HCT116 (cell line): ENCODE measurements around the gene CDH9. TPM values are rescaled to one million over a fixed set of nuclear protein-coding genes. Genes with fewer than 3 reads are reported as not detected.

Source experiments
- ATAC-seq: fragments of 200-7000 bp; cut with Tn5 transposase; 2 replicates; pipeline ENCODE4 v1.9.1; 2020; ENCODE audit warnings: mild to moderate bottlenecking, moderate library complexity
- BruUV-seq: library from RNA; stranded (reverse); fragments of 400-500 nt; replicated peaks from 2 replicates; lab custom pipeline; 2021; lab: Mats Ljungman, UMichigan
- CTCF ChIA-PET: fragments of 300-600 bp; sonication (Branson Sonifier 250); formaldehyde crosslinking; loops from one replicate; lab custom pipeline; 2021; ENCODE audit warnings: antibody characterized with exemption; lab: Charles Lee
- POLR2A ChIA-PET: fragments of 300-600, 350-600 bp; sonication (Branson Sonifier 250); formaldehyde crosslinking; loops from one replicate; lab custom pipeline; 2021; ENCODE audit warnings: antibody characterized with exemption; lab: Charles Lee
- RAD21 ChIA-PET, 2 experiments: fragments of 300-600 bp; sonication (Branson Sonifier 250); formaldehyde crosslinking; loops; one replicate each; lab custom pipeline; 2023; ENCODE audit warnings: low total read pairs in 2 of 2; ENCODE audit not compliant: uncharacterized antibody in 2 of 2, unreplicated experiment in 2 of 2, low non-redundant PET in 1 of 2; lab: Charles Lee
- DNase-seq: peaks from one replicate; pipeline ENCODE4 v3.0.0-alpha.2; 2010; ENCODE audit warnings: low read depth, low spot score
- H2AFZ ChIP-seq: fragments of 200-600 bp; shearing (Covaris generic), sonication (generic); 2 replicates; pipeline ENCODE4 v1.6.1; 2017; ENCODE audit warnings: low read depth, mixed run types, mixed read lengths, antibody characterized with exemption, low read length; ENCODE audit not compliant: poor library complexity, severe bottlenecking
- H3K27ac ChIP-seq: 2 replicates; pipeline ENCODE4 v1.5.1; 2012; ENCODE audit warnings: low read depth, low read length
- H3K27me3 ChIP-seq: fragments of 200-600 bp; sonication (generic); 2 replicates; pipeline ENCODE4 v1.6.1; 2016; ENCODE audit warnings: mixed run types, low read length, mixed read lengths; ENCODE audit not compliant: insufficient read depth
- H3K36me3 ChIP-seq, 2 experiments: fragments of 200-500 bp in 1 of 2; fragments of 200-600 bp in 1 of 2; sonication (Bioruptor generic) in 1 of 2; sonication (generic) in 1 of 2; 2 replicates each; pipeline versions ENCODE4 v1.5.1 to v1.6.1; 2014 to 2016; ENCODE audit warnings: low read length in 2 of 2, inconsistent platforms in 1 of 2, mixed read lengths in 1 of 2, mixed run types in 1 of 2; ENCODE audit not compliant: insufficient read depth in 2 of 2, control insufficient read depth in 1 of 2
- H3K4me1 ChIP-seq, 2 experiments: fragments of 200-600 bp in 1 of 2; sonication (generic) in 1 of 2; 2 replicates each; pipeline versions ENCODE4 v1.5.1 to v1.6.1; 2012 to 2017; ENCODE audit warnings: low read length in 2 of 2, inconsistent platforms in 1 of 2, mild to moderate bottlenecking in 1 of 2, mixed read lengths in 1 of 2, mixed run types in 1 of 2, moderate library complexity in 1 of 2; ENCODE audit not compliant: insufficient read depth in 2 of 2, control insufficient read depth in 1 of 2
- H3K4me2 ChIP-seq: fragments of 200-600 bp; sonication (generic); 2 replicates; pipeline ENCODE4 v1.6.1; 2017; ENCODE audit warnings: mixed run types, low read length, mixed read lengths
- H3K4me3 ChIP-seq, 2 experiments: fragments of 200-600 bp in 1 of 2; sonication (generic) in 1 of 2; replicated peaks in 1 of 2; 2 replicates each; pipeline ENCODE4 v1.5.1; 2011 to 2016; ENCODE audit warnings: low read length in 2 of 2, control low read depth in 1 of 2, low read depth in 1 of 2, mild to moderate bottlenecking in 1 of 2, mixed read lengths in 1 of 2, mixed run types in 1 of 2
- H3K79me2 ChIP-seq: fragments of 200-600 bp; sonication (generic); 2 replicates; pipeline ENCODE4 v1.6.1; 2017; ENCODE audit warnings: mild to moderate bottlenecking, mixed run types, low read length, moderate library complexity, mixed read lengths; ENCODE audit not compliant: insufficient read depth
- H3K9ac ChIP-seq: fragments of 200-600 bp; sonication (generic); 2 replicates; pipeline ENCODE4 v1.6.1; 2016; ENCODE audit warnings: low read length, mixed read lengths
- H3K9me2 ChIP-seq: fragments of 200-600 bp; sonication (generic), shearing (Covaris generic); 2 replicates; pipeline ENCODE4 v1.6.1; 2017; ENCODE audit warnings: mixed run types, mild to moderate bottlenecking, moderate library complexity; ENCODE audit not compliant: insufficient read depth
- H3K9me3 ChIP-seq, 2 experiments: fragments of 200-500 bp in 1 of 2; fragments of 200-600 bp in 1 of 2; sonication (Bioruptor generic) in 1 of 2; sonication (generic) in 1 of 2; 2 replicates each; pipeline ENCODE4 v1.6.1; 2014 to 2017; ENCODE audit warnings: low read length in 2 of 2, mixed read lengths in 2 of 2, inconsistent platforms in 1 of 2, low read depth in 1 of 2, mild to moderate bottlenecking in 1 of 2, mixed run types in 1 of 2, moderate library complexity in 1 of 2; ENCODE audit not compliant: control insufficient read depth in 1 of 2, insufficient read depth in 1 of 2
- H4K20me1 ChIP-seq: fragments of 200-600 bp; sonication (generic), shearing (Covaris generic); 2 replicates; pipeline ENCODE4 v1.6.1; 2017; ENCODE audit warnings: mixed run types, mild to moderate bottlenecking, moderate library complexity; ENCODE audit not compliant: insufficient read depth
- CEBPB ChIP-seq: IDR thresholded peaks from 2 replicates; pipeline ENCODE4 v1.6.1; 2012; ENCODE audit warnings: low read depth
- EGR1 ChIP-seq: IDR thresholded peaks from 2 replicates; pipeline ENCODE4 v1.6.1; 2012; ENCODE audit warnings: low read depth
- EZH2 ChIP-seq: fragments of 200-600 bp; sonication (generic); IDR thresholded peaks from 2 replicates; pipeline ENCODE4 v1.6.1; 2017; ENCODE audit warnings: antibody characterized with exemption, mixed run types
- EZH2phosphoT487 ChIP-seq: fragments of 200-600 bp; IDR thresholded peaks from 2 replicates; pipeline ENCODE4 v1.6.1; 2018; ENCODE audit warnings: antibody characterized with exemption, borderline replicate concordance
- JUND ChIP-seq: IDR thresholded peaks from 2 replicates; pipeline ENCODE4 v1.6.1; 2012
- POLR2A ChIP-seq: IDR thresholded peaks from 2 replicates; pipeline ENCODE4 v1.7.0; 2011; ENCODE audit warnings: borderline replicate concordance; ENCODE audit not compliant: insufficient read depth, insufficient read length; ENCODE audit errors: extremely low read depth
- POLR2AphosphoS5 ChIP-seq: IDR thresholded peaks from 2 replicates; pipeline ENCODE4 v1.6.1; 2011; ENCODE audit warnings: mild to moderate bottlenecking, low read depth, low read length, moderate library complexity
- SRF ChIP-seq: IDR thresholded peaks from 2 replicates; pipeline ENCODE4 v1.6.1; 2012; ENCODE audit warnings: low read depth
- TCF7L2 ChIP-seq: IDR thresholded peaks from 2 replicates; pipeline ENCODE4 v1.7.0; 2011; ENCODE audit warnings: borderline replicate concordance, inconsistent platforms; ENCODE audit not compliant: insufficient read depth, insufficient read length; ENCODE audit errors: extremely low read depth
- ZFX ChIP-seq: fragments of 450-650 bp; IDR thresholded peaks from 2 replicates; pipeline ENCODE4 v1.6.1; 2017
- ZNF274 ChIP-seq: fragments of 200-500 bp; sonication (Bioruptor generic); IDR thresholded peaks from 2 replicates; pipeline ENCODE4 v1.6.1; 2014; ENCODE audit warnings: mild to moderate bottlenecking, low read depth, low read length, inconsistent platforms
- intact Hi-C: fragments of 100-400 bp; cut with micrococcal nuclease; formaldehyde crosslinking; loops from 2 replicates; pipeline ENCODE4 v1.10.0; 2022
- total RNA-seq: library from RNA; stranded (reverse); gene quantifications from one replicate; pipeline ENCODE4 v1.2.1, GENCODE V29; 2021; ENCODE audit not compliant: unreplicated experiment
- TF ChIP-seq, protein P1 (sequence below): IDR thresholded peaks from 2 replicates; pipeline ENCODE4 v1.6.1; 2012; ENCODE audit warnings: low read depth
- TF ChIP-seq, protein P2 (sequence below): IDR thresholded peaks from 2 replicates; pipeline ENCODE4 v1.6.1; 2011; ENCODE audit warnings: mild to moderate bottlenecking, low read length, moderate library complexity; ENCODE audit not compliant: insufficient replicate concordance; ENCODE audit errors: extremely low read depth

Gene CDH9
- total RNA-seq, 1 experiment from 2014 or later: not detected

DNA sequence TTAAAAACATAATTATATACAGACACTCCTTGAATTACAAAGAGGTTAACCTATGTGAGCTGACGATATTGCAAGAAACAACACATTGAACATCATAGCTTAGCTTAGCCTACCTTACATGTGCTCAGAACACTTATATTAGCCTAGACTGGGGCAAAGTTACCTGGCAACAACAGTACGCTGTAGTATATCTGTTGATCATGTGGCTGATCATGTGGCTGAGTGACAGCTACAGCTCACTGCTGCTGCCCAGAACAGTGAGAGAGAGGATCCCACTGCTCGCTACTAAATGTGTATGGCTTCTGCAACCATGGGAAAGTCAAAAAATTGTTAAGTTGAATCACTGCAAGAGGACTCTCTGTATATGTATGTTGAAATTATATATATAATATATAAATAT is 169.9 kb downstream of the CDH9 start:
- ATAC-seq (no peak), DNase-seq (no peak)
- Histone ChIP-seq H3K27ac (no peak overlapping the region), H3K4me3 (no peak overlapping the region), H3K4me2 (no peak overlapping the region), H3K4me1 (no peaks in the 10 kb centered on the region), H3K9me2 (no peaks in the 10 kb centered on the region), H3K36me3 (no peaks in the 10 kb centered on the region), H3K9me3 (peaks cover 9 to 11% of the 10 kb centered on the region in 2 experiments; a peak in 2 of 4 replicates), H4K20me1 (no peaks in the 10 kb centered on the region; the same call in 1 of the 2 replicates), H3K27me3 (no peaks in the 10 kb centered on the region), H3K9ac (no peak overlapping the region), H2AFZ (no peak overlapping the region), H3K79me2 (no peaks in the 10 kb centered on the region)
- ChIA-PET RAD21 (no interaction called here), CTCF (no interaction called here), POLR2A (no interaction called here)
- intact Hi-C loops: no loop called here
- BruUV-seq: no TSS peak
- TF ChIP-seq ZFX (no peak), SRF (no peak), POLR2AphosphoS5 (no peak), ZNF274 (no peak), POLR2A (no peak), CEBPB (no peak), EZH2phosphoT487 (no peak), JUND (no peak), TCF7L2 (no peak), EZH2 (no peak), EGR1 (no peak)
- TF ChIP-seq, protein P1, sequence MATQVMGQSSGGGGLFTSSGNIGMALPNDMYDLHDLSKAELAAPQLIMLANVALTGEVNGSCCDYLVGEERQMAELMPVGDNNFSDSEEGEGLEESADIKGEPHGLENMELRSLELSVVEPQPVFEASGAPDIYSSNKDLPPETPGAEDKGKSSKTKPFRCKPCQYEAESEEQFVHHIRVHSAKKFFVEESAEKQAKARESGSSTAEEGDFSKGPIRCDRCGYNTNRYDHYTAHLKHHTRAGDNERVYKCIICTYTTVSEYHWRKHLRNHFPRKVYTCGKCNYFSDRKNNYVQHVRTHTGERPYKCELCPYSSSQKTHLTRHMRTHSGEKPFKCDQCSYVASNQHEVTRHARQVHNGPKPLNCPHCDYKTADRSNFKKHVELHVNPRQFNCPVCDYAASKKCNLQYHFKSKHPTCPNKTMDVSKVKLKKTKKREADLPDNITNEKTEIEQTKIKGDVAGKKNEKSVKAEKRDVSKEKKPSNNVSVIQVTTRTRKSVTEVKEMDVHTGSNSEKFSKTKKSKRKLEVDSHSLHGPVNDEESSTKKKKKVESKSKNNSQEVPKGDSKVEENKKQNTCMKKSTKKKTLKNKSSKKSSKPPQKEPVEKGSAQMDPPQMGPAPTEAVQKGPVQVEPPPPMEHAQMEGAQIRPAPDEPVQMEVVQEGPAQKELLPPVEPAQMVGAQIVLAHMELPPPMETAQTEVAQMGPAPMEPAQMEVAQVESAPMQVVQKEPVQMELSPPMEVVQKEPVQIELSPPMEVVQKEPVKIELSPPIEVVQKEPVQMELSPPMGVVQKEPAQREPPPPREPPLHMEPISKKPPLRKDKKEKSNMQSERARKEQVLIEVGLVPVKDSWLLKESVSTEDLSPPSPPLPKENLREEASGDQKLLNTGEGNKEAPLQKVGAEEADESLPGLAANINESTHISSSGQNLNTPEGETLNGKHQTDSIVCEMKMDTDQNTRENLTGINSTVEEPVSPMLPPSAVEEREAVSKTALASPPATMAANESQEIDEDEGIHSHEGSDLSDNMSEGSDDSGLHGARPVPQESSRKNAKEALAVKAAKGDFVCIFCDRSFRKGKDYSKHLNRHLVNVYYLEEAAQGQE: no peak
- TF ChIP-seq, protein P2, sequence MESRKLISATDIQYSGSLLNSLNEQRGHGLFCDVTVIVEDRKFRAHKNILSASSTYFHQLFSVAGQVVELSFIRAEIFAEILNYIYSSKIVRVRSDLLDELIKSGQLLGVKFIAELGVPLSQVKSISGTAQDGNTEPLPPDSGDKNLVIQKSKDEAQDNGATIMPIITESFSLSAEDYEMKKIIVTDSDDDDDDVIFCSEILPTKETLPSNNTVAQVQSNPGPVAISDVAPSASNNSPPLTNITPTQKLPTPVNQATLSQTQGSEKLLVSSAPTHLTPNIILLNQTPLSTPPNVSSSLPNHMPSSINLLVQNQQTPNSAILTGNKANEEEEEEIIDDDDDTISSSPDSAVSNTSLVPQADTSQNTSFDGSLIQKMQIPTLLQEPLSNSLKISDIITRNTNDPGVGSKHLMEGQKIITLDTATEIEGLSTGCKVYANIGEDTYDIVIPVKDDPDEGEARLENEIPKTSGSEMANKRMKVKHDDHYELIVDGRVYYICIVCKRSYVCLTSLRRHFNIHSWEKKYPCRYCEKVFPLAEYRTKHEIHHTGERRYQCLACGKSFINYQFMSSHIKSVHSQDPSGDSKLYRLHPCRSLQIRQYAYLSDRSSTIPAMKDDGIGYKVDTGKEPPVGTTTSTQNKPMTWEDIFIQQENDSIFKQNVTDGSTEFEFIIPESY: no peak
